GM11168 (cell line): ENCODE data around the gene IGSF9B.

Source experiments
- in situ Hi-C: fragments of 300-500 bp; cut with MboI; formaldehyde crosslinking; loops from one replicate; pipeline ENCODE4 v1.12.0; 2022; ENCODE audit warnings: low sequenced_read_pairs; ENCODE audit not compliant: unreplicated experiment

IGSF9B gene

DNA sequence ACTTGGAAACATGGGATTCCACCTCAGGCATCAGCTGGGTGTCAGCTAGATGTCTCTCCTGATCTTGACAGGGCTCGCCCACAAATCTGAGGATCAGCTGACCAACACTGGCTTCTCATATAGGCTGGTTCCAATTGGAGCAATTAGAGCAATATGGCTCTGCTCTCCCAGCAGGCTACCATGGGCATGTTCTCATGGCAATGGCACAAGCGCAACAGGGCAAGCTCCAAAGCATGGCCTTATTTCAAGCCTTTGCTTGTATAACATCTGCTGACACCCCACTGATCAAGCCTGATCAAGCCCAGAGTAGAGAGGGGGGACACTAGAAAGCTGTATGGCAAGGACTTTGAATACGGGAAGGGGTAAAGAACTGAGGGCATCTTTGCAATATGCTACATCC, 70.7 kb downstream of the IGSF9B start:
- in situ Hi-C loops, result no loop called here

DNA sequence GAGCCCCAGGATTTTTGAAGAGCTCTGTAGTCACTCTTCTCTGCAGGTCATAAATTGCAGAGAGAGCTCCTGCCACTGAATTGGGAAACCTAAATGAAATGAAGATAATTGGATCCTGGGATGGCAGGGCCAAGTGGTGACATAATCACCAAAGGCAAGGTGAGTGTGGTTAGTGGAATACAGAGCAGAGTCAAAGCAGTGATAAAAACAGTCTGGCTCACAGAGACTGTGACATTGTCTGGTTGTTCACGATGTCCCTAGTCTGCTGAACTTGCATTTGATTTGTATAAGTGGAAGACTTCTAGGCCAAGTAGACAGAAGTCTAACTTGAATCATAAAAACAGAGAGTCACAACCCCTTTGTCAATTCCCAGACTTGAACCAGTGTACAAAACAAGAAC, 84.6 kb downstream of the IGSF9B start:
- in situ Hi-C loops, result no loop called here

DNA sequence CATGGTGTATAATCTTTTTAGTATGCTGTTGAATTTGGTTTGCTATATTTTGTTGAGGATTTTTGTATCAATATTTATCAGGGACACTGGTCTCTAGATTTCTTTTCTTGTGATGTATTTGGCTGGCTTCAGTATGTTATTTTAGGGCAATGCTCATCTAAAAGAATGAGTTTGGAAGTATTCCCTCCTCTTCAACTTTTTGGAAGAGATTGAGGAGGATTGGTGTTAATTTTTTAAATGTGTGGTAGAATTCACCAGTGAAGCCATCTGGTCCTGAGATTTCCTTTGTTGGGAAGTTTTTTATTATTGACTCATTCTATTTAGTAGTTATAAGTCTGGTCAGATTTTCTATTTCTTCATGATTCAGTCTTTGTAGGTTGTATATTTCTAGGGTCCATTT, 89.3 kb downstream of the IGSF9B start:
- in situ Hi-C loops, result no loop called here

- in situ Hi-C loops, result no loop called here
Observed at GRCh38 chr11:133865466-133865865, 91.3 kb downstream of the IGSF9B start.

DNA sequence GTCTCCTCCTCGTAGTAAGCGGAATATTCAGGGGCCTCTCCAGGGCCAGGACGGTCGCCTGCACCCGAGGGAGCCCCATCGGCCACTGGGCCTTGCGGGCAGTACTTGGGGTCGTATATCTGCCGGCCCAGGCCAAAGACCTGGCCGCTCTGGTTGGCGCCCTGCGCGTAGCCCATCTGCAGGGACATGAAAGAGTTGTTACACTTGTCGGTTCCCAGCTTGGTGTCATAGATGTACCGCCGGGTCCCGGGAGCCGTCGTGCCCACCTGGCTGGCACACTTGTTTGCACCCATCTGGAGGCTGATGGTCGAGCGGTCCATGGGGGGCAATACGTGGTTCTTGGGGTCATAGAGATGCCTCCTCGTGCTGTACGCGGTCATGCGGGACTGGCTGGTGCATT, 92.0 kb downstream of the IGSF9B start:
- in situ Hi-C loops, result no loop called here

- in situ Hi-C loops, result no loop called here
Observed at GRCh38 chr11:133860151-133860550, 96.6 kb downstream of the IGSF9B start.
